CD4-positive, alpha-beta T cell treated with Interleukin-15 for 4 hours (primary cell): ENCODE results near the gene CA5B.
"Not testable (repeated sequence)": the region's sequence is repeated elsewhere in the genome, so short reads cannot be mapped to it uniquely, and the experiment has no call there.

Source experiments
- DNase-seq: peaks from one replicate; pipeline ENCODE4 v3.0.0-alpha.2; 2020; ENCODE audit warnings: low spot score

The CA5B gene

DNA sequence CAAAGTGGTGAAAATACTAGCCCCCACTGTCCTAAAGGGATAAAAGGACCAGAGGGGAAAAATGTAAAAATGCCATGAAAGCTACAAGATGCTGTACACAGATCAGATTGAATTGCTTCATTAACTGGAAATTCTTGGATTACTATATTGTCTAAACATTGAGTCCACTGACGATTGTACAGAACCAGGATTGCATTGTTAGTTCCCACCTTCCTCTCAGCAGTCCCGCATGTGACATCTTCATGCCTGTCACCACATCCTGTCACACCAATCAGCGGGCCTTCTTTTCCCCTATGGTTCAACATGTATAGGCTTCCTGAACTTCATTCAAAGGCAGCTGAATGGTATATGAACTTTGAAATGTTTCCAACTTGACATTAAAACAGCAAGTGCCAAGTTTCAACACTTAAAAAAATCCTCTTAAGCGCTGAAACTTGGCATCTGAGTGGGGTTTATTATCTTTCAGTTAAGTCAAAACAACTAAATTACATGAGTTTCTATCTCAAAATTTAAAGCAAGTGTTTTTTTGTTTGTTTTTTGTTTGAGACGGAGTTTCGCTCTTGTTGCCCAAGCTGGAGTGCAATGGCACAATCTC lies 76.8 kb downstream of the CA5B start:
- no peak for DNase-seq

DNA sequence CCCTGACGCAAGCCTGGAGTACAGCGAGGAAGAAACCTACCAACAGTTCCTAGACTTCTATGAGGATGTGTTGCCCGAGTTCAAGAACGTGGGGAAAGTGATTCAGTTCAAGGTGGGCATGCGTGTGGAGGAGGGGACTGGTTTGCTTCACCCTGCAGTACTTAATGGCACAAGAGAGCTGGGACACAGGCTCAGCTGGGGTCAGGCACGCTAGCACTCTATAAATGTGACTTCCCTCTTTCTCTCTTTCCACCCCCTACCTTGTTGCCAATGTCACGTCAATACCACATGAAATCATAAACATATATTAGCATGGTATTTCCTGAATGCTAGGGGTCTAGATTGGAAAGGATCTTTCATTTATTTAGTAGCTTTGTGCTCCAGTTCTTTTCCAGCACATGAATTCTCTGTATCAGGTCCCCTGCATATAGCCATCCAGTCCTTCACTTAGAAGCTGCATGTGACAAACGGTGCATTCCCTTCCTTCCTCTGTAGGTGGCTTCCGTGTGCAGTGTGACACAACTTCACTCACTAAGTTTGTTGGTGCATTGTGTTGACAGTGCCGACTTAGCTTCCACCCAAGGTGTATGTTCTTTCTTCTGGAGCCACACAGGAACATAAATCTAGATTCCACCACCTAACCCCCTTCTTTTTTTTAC lies 77.8 kb downstream of the CA5B start:
- DNase-seq, result peak; percentile 40

DNA sequence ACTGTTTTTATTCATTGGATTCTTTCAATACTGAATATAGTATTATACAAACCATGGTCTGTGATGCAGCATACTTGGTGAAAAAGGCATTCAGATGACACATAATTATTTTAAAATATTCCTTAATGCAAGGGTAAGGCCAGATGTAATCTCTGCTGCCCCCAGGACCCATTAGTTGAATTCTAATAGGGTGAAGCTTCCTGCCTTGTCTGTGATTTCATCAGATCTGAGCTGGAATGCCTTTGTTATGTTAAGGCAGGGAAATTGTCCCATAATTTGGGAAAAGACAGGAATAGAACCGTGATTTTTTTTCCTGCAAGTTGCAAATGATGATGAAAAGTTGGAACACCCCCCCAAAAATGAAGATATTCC lies 78.4 kb downstream of the CA5B start:
- no peak for DNase-seq

DNA sequence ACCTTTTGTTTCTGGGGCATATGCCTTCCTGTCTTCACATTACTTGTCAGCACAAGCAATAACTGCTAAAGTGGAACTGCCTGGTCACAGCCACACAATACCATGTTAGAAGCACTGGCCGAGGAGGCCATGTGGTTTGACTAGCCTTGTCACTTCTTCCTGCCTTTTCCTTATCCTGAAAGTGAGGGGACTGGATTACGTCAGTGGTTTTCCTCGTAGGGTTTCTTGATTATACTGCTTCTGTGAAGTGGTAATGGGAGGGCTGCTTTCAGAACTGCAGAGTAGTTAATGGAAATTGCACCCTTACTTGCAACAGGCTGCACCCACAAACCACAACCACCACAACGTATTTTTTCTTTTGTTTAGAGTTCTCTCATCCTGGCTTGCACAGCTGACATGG lies 78.8 kb downstream of the CA5B start:
- peak; percentile 55 for DNase-seq

DNA sequence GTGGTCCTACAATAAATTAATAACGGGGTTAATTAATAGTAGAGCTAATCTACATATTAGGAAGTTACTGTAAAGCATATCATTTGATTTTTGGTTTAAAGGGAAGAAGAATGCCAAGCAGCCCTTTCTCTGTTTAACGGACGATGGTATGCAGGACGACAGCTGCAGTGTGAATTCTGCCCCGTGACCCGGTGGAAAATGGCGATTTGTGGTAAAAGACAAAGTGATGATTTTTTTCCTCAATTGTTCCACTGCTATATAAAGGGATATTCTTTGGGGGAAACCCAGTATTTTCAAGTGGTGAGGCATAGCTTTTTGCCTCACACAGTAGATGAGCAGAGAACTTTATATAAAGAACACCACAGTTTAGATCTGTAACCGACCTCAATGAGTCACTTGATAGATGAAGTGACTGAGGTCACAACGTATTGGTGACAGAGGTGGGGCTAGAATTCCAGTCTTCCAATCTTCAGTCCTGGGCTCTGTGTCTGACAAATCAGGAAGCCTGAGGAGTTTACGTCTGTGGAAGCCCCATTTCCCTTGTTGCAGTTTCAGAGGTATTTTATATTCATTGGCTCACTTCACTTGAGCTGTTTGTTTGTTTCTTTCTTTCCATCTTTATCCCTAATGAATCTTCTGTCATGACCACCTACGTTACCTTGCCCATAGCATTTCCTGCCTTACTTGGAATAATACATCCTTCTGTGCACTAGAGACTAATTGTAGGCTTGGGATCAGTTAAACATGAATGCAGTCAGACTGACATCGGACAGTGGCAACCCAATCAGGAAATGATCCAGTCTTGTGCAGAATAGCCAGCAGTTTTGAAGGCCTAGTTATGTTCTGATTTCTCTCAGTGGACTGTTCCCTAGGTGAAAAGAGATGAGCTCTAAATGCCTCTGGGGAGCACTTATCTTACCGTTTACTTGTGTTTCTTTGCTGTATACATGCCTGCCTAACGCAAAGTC lies 82.3 kb downstream of the CA5B start:
- DNase-seq, result no peak

DNA sequence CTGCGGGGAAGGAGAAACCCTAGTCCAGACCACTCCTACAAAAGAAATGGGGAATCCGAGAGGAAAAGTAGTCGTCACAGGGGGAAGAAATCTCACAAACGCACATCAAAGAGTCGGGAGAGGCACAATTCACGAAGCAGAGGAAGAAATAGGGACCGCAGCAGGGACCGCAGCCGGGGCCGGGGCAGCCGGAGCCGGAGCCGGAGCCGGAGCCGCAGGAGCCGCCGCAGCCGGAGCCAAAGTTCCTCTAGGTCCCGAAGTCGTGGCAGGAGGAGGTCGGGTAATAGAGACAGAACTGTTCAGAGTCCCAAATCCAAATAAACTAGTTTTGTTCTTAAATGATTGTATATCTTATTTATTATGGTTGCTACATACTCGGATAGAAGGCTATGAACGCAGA lies 84.9 kb downstream of the CA5B start:
- DNase-seq, result no peak

DNA sequence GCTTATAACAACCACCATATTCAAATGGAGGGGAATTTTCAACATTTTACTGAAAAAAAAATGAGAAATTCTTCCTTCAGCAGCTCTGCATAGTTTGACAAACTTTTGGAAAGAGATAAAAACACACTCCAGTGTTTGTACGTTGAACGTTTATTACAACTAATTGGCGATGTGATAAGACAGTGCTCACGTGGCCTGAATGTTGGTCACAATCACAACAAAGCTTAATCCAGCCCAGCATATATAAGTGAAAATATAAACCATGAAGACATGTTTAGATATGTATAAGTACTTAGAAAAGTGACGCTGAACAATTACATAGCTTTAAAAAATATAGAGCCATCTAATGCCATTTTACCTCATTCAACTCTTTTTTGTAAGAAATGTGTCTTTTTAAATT lies 87.9 kb downstream of the CA5B start:
- DNase-seq, result no peak

DNA sequence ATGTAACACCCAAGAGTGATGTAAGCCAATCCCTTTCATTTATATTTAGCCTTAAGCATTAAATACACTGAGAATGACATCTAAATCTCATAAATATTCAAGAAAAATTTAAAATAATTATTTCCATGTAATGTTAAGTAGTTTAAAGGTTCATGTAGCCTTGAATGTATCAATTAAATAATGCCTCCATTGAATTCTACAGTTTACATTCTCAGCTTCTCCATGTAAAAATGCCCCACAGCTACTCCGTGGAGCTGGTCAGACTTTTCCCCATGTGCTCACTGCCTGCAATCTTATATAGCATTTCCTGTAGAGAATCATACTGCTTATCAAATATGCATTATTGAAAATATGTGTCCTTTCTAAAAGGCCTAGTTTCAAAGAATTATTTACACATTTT lies 91.1 kb downstream of the CA5B start:
- DNase-seq, result no peak

DNA sequence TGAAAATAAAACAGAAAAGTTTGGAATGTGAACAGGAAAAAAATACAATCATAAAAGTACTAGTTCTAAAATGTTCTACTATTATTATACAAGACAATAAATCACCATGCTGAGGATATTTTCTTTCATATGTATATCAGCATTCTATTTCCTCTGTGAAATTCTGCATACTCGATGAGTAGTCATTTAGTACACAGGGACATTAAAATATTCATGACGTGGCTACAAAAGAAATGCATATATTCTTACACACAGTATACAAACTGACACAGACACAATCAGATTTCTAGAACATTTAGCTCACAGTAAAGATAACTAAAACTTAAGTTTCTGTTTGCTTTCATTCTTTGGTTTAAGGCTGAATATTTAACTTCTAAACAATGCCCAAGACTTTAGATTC lies 93.3 kb downstream of the CA5B start:
- not testable (repeated sequence) for DNase-seq

DNA sequence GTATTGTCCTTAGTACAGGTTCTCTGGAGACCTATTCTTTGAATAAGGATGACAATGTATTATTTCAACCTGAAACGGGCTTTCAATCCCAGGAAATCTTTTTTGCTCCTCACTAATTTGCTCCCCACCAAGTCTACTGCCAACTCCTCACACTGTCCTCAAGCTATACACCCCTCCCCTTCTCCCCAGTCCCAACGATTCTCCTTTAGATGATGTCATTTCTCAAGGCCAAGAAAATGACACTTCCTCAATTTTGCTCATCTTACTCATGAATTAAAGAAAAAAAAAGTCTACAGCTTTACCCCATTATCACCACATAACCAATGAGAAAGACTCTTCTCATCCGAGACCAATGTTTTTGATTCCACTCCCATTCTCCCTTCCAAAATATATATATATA lies 96.0 kb downstream of the CA5B start:
- DNase-seq, result no peak

DNA sequence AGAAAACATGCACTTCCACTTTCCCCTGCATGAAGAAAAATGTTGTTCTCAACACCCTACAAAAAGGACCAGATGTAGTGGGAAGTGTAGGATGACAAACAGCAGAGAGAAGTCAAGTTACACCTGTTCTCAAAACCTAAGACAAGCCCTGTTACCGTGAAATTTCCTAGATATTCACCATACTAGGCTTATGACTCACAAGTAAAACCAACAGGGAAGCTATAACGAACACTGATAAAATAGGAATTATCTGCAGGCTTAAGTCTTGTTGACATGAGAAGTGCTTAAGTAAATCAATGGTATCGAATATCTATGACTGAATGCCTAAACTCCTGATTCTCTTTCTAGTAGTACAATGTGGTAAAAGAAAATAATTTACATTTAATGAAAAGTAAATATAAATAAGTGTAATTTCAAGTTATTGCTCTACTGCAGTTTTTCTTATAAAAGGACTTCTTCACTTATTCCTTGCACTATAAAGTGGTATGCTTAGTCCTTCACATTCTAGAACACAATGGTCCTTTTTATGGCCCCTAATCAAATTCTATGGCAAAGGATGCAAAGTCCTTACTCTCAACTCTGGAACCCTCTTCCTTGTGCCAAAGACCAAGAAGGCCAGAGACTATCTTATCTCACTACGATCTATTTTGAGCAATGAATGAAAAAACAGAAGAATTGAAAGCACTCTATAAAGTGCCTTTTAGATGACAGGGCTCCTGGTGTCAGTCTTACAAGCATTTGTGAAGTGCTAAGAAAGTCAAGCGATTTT lies 96.9 kb downstream of the CA5B start:
- DNase-seq, result no peak
